IPS DF 4.7 (cell line): ENCODE data around the gene ERBB4.

Experiments used
- DNase-seq: peaks from one replicate; pipeline ENCODE4 v3.0.0-alpha.2; 2013; ENCODE audit warnings: low spot score; ENCODE audit errors: extremely low read depth

ERBB4 gene

DNA sequence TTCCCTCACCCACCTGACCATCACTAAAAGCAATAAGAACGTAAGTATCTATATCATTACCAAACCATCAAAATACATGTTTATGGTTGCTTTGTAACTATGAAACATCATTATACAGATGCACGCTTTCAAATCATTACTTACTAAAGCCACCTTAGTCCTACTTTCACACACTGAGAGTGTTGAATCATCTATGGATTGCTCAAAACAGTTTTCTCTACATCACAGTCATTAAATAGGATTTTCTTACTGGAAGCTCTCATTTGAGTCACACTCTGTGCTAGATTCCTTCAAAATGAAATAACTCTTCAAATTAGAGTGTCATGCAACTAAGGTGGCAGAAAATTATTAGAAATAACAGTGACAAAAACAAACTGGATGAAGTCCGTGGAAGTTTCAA is 1103.8 kb downstream of the ERBB4 start:
- no peak for DNase-seq

DNA sequence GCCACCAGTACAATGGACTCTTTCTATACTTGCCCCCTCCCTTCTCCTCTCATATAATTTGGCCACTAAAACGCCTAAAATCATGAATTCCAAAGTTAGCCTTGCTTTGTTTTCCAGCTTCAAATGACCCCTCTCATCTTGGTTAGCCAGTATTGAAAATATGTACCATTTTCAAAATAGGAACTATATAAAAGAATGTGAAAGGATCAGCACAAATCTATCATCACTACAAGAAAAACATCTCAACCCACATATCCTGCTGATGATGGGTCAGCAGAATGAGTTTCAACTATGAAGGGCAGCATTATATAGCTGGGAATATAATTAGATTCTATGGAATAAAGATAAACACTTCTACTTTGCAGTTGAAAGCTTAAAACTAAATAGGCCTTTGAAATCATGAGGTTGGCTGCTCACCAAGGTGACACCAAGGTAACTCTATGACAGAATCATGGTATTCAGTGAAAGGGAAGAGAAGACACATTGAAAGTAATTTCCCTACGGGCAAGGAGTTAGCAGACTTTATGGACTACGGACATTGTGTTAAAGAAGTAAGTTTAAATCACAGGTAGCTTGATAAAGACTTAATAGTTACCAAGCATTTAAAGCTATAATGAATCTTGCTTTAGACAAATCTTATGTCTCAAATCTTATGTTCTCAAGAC is 1109.2 kb downstream of the ERBB4 start:
- DNase-seq = no peak

DNA sequence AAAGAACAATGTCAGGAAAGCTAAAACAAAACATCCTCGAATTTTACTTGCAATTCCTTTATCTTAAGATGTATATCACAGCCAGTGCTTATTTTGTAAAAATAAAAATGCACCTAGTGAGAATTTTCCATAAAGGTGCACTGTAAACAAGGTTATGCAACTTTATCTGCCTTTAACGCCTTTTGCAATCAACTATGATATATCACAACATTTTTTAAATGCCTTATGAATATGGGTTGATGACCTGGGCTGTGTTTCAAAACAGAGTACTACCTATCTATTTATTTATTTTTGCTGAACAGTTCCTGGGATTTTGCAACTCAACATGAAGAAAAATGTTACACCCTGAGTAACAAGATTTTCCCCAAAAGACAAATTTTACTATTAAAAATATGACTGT is 1112.4 kb downstream of the ERBB4 start:
- DNase-seq = no peak

DNA sequence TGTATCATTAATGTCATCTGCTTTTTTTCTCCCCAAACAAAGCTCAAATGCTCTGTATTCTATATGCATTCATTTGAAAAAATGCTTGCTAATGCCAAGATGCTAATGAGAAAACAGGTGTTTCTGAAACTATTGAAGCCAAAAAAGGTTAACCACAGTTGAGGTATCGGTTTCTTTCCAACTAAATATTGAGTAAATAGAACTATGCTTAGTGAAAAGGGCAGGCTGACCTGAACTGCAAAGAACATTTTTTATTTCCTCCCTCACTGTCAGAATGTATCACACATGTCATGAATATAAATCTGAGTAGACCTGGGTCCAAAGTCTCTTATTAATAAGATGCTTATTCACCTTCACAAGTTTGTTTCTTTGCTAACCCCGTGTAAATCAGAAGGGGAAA is 1115.6 kb downstream of the ERBB4 start:
- DNase-seq = no peak

DNA sequence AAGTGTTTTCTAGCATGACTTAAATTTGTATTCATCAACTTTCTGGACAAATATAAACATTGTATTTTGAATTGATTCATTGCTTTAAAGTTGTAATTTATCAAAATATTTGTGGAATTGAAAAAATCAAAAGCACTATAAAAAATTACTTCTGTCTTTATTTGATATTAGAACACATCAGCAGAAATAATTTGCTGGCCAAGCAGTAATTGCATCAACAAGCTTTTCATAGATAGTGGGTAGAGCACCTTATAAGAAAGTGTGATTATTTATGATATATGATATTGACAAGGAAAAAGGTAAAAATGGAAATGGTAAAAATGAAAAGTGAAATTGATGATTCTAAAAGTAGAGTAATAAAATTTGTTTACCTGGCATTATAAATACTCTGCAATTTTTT is 1121.1 kb downstream of the ERBB4 start:
- no peak for DNase-seq

DNA sequence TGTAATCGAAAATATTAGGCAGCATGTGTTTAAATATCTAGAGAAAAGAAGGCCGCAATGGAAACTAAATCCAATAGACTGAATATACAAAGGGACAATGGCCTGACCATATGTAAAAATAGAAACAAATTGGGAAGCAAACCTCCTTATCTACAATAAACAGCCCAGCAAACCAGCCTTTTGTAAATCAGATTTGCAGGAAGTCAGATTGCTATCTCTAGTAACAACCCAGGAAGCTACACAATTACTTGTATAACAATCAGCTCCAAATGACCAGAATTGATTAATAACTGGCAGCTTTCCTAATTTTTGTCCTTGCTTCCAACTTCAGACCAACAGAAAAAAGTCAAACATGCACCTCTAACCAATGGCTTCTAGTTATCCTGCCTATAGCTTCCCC is 1122.2 kb downstream of the ERBB4 start:
- DNase-seq = no peak

DNA sequence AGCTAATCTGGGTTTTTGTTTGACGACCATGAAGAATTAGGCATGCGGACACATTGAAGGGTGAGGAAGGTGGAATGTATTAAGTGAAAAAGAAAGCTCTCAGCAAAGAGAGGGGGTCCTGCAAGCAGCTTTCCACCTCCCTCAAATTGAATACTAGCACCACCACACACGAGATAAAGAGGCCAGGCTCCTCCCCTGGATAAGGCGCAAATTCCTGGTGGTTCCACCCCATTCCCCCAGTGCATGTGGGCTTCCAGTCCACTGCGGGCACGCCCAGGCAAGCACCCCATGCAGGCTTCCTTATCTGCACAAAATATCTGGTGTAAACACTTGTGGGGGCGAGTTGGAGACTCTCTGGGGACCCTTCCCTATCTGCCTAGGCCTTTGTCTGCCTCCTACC is 1124.9 kb downstream of the ERBB4 start:
- DNase-seq = no peak

DNA sequence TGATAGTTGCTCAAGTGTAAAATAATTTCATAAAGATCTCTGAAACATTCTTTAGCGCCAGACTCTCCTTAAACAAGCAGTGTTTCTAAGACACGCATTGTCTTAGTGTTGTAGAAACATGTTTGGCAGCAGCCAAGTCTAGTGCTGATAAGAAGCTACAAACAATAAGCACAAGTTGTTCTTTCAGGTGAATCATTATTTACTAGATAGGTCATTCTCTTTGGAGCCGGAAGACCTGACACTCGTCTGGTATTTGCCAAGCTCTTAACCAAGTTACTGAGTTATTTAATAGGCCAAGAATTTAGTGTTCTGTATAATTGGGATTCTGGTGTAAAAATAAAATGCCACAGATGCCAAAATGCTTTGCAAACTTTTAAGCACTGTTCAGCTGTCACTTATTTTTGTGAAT is 1130.1 kb downstream of the ERBB4 start:
- DNase-seq = no peak

DNA sequence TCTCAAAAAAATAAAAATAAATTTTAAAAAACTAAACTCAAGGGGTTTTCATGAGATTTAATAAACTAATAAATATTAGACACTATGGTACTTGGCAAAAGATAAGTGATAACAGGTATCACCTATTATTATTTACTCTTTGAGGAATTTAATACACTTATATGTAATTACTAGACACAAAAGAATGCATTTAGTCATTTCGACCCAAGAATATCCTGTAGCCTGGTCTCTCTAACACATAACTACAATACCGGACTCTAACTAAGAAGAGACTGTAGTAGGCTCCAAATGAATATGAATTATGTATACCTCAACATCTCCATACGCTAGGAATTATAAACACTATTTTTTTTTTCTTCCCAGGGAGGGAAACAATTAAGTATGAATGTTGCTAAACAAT is 1131.5 kb downstream of the ERBB4 start:
- DNase-seq = no peak

DNA sequence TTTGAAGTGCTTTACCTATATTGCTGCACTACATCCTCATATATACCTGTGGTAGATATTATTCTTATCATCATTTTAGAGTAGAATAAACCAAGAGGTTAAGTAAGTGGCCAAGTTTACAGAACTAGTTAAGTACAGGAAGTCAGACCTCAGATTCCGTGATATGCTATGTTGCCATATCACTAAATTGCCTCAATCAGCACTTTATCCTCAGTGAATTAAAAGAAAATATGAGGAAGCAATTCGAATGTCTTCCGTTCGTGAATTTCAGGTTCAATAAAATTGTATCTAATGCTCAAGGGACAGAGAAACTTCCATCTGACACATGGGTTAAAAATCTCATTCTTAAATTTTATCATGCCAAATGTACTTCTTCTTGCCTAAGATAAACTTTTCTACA is 1133.6 kb downstream of the ERBB4 start:
- DNase-seq = no peak

DNA sequence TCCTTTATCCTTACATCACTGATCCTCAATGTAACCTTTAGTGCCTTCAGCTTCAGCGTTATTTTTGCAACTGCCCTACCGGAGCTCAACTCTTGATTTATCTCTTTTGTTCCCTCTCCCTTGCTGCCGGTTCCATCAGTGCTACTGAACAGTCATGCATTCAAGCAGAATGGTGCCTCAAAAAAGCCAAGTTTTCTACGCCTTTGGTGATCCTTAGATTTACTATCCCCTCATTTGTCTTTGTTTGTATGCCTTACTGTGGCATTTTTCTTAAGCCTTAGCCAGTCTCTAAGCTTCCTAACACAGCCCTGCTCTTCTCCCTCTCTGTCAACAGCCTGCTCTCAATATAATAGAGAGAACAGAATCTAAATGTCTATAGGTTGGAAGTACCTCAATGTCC is 1134.5 kb downstream of the ERBB4 start:
- DNase-seq = no peak

DNA sequence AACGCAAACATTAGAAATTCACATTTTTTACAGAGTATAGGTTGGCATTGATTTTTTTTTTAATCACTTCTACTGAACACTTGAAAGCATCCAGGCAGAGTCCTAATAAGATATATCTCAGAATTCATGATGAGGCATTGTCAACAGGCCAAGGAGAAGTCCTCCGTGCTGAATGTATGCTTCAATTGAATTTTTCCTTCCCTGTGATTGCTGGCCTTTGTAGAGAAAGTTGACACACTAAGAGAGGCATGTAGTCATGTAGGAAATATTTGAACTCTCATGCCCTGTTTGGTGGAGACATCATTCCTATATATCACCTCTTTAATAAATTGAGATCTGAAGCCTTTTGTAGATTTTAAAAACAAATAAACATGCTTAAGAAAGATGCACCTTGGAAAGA is 1137.3 kb downstream of the ERBB4 start:
- DNase-seq = no peak

DNA sequence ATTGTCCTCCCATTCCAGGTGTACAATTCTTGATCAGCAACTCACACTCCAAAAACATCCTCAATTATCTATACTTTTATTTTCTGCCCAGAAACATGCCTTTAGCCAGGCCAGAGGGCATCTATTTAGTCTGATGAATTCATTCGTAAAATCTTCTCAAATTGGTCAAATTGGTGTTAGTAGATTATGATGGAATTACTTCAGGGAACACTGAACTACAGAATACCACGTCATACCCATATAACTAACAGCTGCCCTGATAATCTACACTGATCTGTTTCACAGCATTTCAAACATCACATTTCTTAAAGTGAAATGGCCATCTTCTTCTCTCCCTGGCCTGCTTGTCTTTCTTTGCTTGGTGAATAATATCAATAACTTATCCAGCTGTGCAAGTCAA is 1140.8 kb downstream of the ERBB4 start:
- no peak for DNase-seq

DNA sequence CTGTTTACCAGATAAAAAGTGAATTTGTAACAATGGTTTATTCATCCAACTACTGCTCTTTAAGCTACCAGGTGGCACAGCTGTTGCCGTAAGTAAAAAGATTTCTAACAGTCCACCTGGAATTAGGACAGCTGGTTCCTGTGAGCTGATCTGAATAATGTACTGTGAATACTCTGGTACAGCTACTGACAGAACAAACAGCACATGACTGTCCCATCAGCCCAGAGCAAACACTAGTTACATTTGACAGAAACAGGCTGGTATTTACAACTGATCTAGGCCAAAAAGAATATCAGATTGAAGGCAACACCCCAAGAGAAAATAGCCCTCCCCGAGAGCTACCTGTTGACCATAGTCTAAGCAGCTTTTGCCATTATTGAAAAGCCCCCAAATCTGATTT is 1141.8 kb downstream of the ERBB4 start:
- DNase-seq = no peak

DNA sequence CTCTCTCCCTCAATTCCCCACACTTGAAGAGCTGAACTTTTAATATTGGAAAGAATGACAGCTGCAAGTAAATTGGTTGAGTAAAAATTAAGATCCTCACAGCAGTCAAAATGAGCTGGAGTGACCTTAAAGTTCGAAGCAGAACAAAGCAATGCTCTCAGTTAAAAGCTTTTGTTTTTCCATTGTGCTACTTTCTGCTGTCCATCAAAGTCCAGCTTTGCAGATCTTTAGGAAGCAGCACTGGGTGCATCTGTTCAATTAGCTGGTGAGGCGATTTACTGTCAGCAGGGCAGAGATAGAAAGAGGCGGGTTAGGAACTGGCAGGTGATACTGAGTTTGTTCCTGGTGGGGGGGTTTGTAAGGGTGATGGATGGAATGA is 1147.4 kb downstream of the ERBB4 start:
- DNase-seq = no peak

DNA sequence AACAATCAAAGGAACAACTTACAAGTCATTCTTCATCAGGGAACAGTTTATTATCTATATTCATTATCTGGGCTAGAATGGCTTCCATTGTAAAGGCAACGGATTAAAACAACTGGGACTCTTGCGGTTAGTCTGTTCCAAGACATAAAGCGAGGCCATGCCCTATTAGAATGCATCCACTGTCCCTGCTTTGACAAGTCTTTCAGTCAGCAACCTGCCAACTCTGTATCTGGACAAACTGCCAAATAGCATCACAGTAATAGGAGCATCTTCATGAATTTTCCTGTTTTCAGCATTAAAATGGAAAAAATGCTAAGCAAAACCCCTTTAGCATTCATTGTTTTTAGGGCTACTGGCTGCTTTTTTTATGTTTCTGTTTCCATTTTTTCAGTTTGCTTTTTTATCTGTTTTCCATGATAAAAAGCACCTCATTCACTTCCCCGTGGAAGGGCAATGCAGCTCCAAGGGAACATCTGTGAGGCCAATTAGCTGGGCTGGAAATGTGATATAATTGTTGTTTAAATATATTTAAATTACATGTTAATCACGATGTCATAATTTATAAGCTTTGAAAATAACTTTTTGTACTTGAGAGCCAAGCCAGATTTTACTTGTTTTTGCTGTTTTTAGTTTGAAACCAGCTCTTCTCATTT is 1147.9 kb downstream of the ERBB4 start:
- DNase-seq = no peak

DNA sequence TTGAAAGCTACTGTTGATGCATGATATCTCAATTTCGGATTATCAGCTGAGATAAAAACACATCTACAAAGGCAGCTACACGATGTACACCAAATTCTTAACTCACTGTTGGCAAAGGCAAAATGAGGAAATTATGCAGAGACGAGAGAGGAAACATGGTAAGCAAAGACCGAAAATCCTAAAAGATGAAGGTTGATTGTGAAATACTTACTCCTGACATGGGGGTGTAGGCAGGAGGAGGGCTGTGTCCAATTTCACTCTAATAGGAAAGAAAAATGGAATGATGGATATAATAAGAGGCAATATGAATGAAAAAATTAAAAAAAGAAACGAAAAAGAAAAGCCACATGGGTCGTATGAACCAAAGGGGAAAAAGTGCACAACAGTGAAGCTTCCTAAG is 1150.9 kb downstream of the ERBB4 start:
- DNase-seq = no peak

DNA sequence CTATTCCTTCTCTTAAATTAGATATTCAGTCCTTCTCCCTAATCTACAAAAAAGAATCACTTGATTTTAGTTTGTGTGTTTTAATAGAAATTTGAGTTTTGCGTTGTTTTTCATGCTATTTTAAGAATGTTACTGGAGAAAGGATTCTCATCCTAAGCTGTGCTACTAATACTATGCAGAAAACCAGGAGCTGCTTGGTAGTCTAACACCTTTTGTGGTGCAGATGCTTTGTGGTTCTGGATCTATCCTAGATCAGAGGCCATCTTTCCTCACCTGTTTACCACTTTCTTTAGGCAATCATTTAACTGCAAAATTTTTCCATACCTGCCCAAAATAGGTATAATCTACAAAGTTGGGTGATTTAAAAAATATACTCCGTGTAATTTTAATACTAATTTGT is 1158.6 kb downstream of the ERBB4 start:
- DNase-seq = no peak

DNA sequence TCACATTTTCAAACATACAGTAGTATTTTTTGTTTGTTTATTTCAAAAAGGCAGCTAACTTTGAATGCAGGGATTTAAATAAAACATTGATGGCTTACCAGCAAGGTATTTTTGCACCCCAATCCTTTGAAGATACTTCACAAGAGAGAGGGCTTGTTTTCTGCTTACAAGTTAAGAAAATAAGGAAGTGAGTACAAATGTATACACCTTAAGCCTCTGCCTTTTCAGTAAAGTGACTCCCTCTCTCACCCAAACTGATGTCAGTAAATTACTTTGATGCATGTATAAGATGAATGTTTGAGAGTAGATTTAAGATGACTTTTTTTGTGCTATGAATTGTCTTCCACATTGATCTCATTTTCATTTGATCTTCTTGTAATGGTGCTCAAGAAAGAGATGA is 1162.2 kb downstream of the ERBB4 start:
- DNase-seq = no peak

DNA sequence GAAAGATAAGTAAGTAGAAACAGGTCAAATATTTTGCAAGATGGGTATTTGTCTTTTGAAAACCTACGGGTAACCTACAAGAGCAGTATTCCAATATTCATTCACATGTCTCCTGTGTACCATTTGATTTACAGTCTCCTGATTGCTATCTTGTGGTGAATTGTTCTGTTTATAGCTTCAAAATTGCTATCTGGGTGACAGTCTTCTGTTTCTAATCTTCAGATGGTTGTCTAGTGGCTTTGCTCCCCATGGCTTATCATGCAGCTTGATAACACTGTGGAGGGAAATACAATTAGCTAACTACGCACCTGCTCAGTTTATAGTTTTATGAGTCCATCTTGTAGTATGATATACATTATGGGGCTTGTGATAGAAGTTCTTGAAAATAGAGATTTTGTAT is 1165.4 kb downstream of the ERBB4 start:
- no peak for DNase-seq

DNA sequence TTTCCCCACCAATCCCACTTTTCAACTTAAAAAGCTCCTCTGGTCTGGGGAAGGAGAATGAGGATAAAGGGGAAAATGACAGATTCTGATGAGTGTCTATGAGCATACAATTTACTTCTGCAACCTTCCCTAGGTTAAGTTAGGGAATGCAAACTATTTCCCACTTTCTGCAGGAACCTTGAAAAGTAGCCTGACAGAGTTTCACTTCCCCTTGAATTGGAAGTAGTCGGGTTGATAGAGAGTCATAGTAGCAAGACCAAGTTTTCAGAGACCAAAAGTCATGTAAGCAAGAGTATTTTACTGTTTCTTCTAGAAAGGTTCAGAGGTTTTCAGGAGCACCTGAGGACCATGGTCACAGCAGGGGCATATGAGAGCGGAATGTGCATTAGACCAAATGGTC is 1167.1 kb downstream of the ERBB4 start:
- DNase-seq = no peak

DNA sequence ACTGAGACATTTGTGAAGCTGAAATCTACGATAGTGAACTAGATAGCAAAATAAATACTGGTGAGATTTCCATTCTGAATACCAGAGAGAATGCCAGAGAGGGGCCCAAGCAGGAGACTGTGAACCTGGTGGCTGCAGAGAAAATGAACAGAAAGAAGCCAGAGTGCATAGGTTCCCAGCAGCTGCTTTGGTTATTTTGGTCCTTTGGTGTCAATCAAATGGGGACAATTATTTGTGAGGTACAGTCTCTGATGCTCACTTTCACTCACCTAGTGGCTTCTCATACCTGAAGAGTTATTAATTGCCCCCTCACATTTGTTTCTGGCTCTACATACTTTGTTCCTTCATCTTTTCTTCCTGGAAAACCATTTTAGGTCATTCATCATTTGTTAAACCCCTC is 1170.1 kb downstream of the ERBB4 start:
- no peak for DNase-seq

DNA sequence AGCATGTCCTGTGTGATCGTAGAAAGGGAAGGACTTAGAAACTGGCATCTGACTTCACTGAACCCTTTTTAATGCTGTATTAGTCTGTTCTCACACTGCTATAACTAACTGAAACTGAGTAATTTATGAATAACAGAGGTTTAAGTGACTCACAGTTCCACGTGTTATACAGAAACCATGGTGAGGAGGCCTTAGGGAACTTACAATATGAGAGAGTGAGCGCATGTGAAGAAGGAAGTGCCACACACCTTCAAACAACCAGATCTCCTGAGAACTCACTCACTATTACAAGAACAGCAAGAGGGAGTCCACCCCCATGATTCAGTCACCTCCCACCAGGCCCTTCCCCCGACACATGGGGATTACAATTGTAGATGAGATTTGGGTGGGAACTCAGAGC is 1170.9 kb downstream of the ERBB4 start:
- no peak for DNase-seq

DNA sequence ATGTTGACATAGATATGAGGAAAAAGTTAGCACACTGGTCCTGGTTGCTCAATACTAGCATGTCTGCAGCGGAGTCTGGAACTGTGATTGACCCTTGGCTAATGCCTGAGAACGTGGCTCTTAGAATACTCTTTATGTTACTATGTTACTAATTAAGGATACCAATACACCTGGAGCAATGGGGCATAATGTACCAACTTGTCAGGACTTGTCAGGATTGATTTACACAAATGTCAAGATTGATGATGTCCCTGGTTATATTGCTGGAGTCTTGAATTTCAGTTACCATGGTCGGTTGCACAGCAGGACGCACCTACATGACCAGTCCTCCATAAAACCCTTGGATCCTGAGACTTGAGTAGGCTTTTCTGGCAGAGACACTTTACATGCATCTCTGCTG is 1171.3 kb downstream of the ERBB4 start:
- no peak for DNase-seq
